Activated naive CD8-positive, alpha-beta T cell treated with anti-CD3 and anti-CD28 coated beads for 36 hours (primary cell): Measurements from ENCODE around the gene MEF2C. TPM values are rescaled to one million over a fixed set of nuclear protein-coding genes. Genes with fewer than 3 reads are reported as not detected.

Experiments
- DNase-seq: peaks from one replicate; pipeline ENCODE4 v3.0.0; 2021
- H3K27ac Mint-ChIP-seq: one replicate; pipeline ENCODE4 v1.8.0; 2022; ENCODE audit warnings: mild to moderate bottlenecking, moderate library complexity, mixed read lengths
- H3K27me3 Mint-ChIP-seq: one replicate; pipeline ENCODE4 v1.8.0; 2022; ENCODE audit warnings: mild to moderate bottlenecking, mixed read lengths
- H3K36me3 Mint-ChIP-seq: one replicate; pipeline ENCODE4 v1.8.0; 2021; ENCODE audit warnings: mild to moderate bottlenecking, mixed read lengths
- H3K4me1 Mint-ChIP-seq: one replicate; pipeline ENCODE4 v1.8.0; 2021; ENCODE audit warnings: mixed read lengths
- H3K4me3 Mint-ChIP-seq: one replicate; pipeline ENCODE4 v1.8.0; 2022; ENCODE audit warnings: mild to moderate bottlenecking, moderate library complexity, mixed read lengths
- H3K9me3 Mint-ChIP-seq: one replicate; pipeline ENCODE4 v1.8.0; 2022; ENCODE audit warnings: mixed read lengths
- total RNA-seq, 2 experiments: library from RNA; stranded (reverse); gene quantifications; one replicate each; pipeline ENCODE4 v1.2.3, GENCODE V29; 2021

Gene MEF2C
- total RNA-seq, 2 experiments from 2014 or later, result 1.5 to 2.1 TPM

- Mint-ChIP-seq H3K27me3 (peaks cover 30% of the 10 kb centered on the region), H3K9me3 (no peaks in the 10 kb centered on the region), H3K27ac (no peak overlapping the region), H3K4me1 (no peaks in the 10 kb centered on the region), H3K36me3 (no peaks in the 10 kb centered on the region), H3K4me3 (no peak overlapping the region)
- no peak for DNase-seq
These were observed 12.9 kb upstream of the MEF2C start for GRCh38 chr5:88895681-88896501.

GRCh38 chr5:88892669-88893068, 9.7 kb upstream of the MEF2C start:
- Mint-ChIP-seq H3K36me3 (no peaks in the 10 kb centered on the region), H3K9me3 (no peaks in the 10 kb centered on the region), H3K27ac (no peak overlapping the region), H3K4me1 (peaks cover 9% of the 10 kb centered on the region), H3K27me3 (peaks cover 60% of the 10 kb centered on the region), H3K4me3 (no peak overlapping the region)
- no peak for DNase-seq

GRCh38 chr5:88890070-88890781, 7.2 kb upstream of the MEF2C start:
- H3K4me1 Mint-ChIP-seq, result peaks cover 12% of the 10 kb centered on the region
- peaks cover 79% of the 10 kb centered on the region for H3K27me3 Mint-ChIP-seq
- peak overlapping the region; percentile 48 for H3K27ac Mint-ChIP-seq
- no peak overlapping the region for H3K4me3 Mint-ChIP-seq
- H3K36me3 Mint-ChIP-seq, result no peaks in the 10 kb centered on the region
- H3K9me3 Mint-ChIP-seq, result no peaks in the 10 kb centered on the region
- no peak for DNase-seq

GRCh38 chr5:88889189-88890069, 6.4 kb upstream of the MEF2C start:
- H3K9me3 Mint-ChIP-seq, result no peaks in the 10 kb centered on the region
- peak overlapping the region; percentile 42 for H3K27ac Mint-ChIP-seq
- H3K27me3 Mint-ChIP-seq, result peaks cover 87% of the 10 kb centered on the region
- no peaks in the 10 kb centered on the region for H3K36me3 Mint-ChIP-seq
- H3K4me3 Mint-ChIP-seq, result peak overlapping the region; percentile 61
- H3K4me1 Mint-ChIP-seq, result peaks cover 16% of the 10 kb centered on the region
- no peak for DNase-seq

- no peak for DNase-seq
- H3K9me3 Mint-ChIP-seq, result no peaks in the 10 kb centered on the region
- H3K4me3 Mint-ChIP-seq, result peak overlapping the region; percentile 61
- peaks cover 88% of the 10 kb centered on the region for H3K27me3 Mint-ChIP-seq
- H3K36me3 Mint-ChIP-seq, result no peaks in the 10 kb centered on the region
- no peak overlapping the region for H3K27ac Mint-ChIP-seq
- H3K4me1 Mint-ChIP-seq, result peaks cover 21% of the 10 kb centered on the region
These were observed 5.8 kb upstream of the MEF2C start for GRCh38 chr5:88888848-88889188.

GRCh38 chr5:88888291-88888690, 5.3 kb upstream of the MEF2C start:
- no peak for DNase-seq
- Mint-ChIP-seq H3K27ac (no peak overlapping the region), H3K4me1 (peaks cover 25% of the 10 kb centered on the region), H3K36me3 (no peaks in the 10 kb centered on the region), H3K27me3 (peaks cover 93% of the 10 kb centered on the region), H3K9me3 (no peaks in the 10 kb centered on the region), H3K4me3 (no peak overlapping the region)

- Mint-ChIP-seq H3K4me3 (no peak overlapping the region), H3K9me3 (no peaks in the 10 kb centered on the region), H3K27me3 (peaks cover 93% of the 10 kb centered on the region), H3K36me3 (no peaks in the 10 kb centered on the region), H3K4me1 (peaks cover 32% of the 10 kb centered on the region), H3K27ac (no peak overlapping the region)
- no peak for DNase-seq
These were observed 4.4 kb upstream of the MEF2C start for GRCh38 chr5:88887342-88887741.

- no peaks in the 10 kb centered on the region for H3K36me3 Mint-ChIP-seq
- H3K4me1 Mint-ChIP-seq, result peaks cover 35% of the 10 kb centered on the region
- H3K27me3 Mint-ChIP-seq, result peaks cover 93% of the 10 kb centered on the region
- no peak overlapping the region for H3K27ac Mint-ChIP-seq
- no peak overlapping the region for H3K4me3 Mint-ChIP-seq
- no peaks in the 10 kb centered on the region for H3K9me3 Mint-ChIP-seq
- DNase-seq, result no peak
These were observed 3.9 kb upstream of the MEF2C start for GRCh38 chr5:88886746-88887341.

GRCh38 chr5:88886252-88886651, 3.3 kb upstream of the MEF2C start:
- no peaks in the 10 kb centered on the region for H3K9me3 Mint-ChIP-seq
- peak overlapping the region; percentile 9 for H3K27ac Mint-ChIP-seq
- H3K27me3 Mint-ChIP-seq, result peaks cover 93% of the 10 kb centered on the region
- DNase-seq, result no peak
- peaks cover 37% of the 10 kb centered on the region for H3K4me1 Mint-ChIP-seq
- no peak overlapping the region for H3K4me3 Mint-ChIP-seq
- no peaks in the 10 kb centered on the region for H3K36me3 Mint-ChIP-seq

GRCh38 chr5:88885002-88885401, 2.0 kb upstream of the MEF2C start:
- H3K36me3 Mint-ChIP-seq, result no peaks in the 10 kb centered on the region
- H3K9me3 Mint-ChIP-seq, result no peaks in the 10 kb centered on the region
- peaks cover 90% of the 10 kb centered on the region for H3K27me3 Mint-ChIP-seq
- DNase-seq, result no peak
- H3K4me3 Mint-ChIP-seq, result no peak overlapping the region
- H3K27ac Mint-ChIP-seq, result no peak overlapping the region
- H3K4me1 Mint-ChIP-seq, result peaks cover 35% of the 10 kb centered on the region

- no peak for DNase-seq
- Mint-ChIP-seq H3K36me3 (no peaks in the 10 kb centered on the region), H3K27ac (no peak overlapping the region), H3K9me3 (no peaks in the 10 kb centered on the region), H3K27me3 (peaks cover 90% of the 10 kb centered on the region), H3K4me3 (peak overlapping the region; percentile 88), H3K4me1 (peaks cover 33% of the 10 kb centered on the region)
These were observed 1.6 kb upstream of the MEF2C start for GRCh38 chr5:88884608-88884877.

- Mint-ChIP-seq H3K27ac (peak overlapping the region; percentile 62), H3K27me3 (peaks cover 86% of the 10 kb centered on the region), H3K36me3 (no peaks in the 10 kb centered on the region), H3K4me1 (peaks cover 32% of the 10 kb centered on the region), H3K4me3 (peak overlapping the region; percentile 88), H3K9me3 (no peaks in the 10 kb centered on the region)
- peak; percentile 33 for DNase-seq
These were observed 1.0 kb upstream of the MEF2C start for GRCh38 chr5:88883836-88884607.

- Mint-ChIP-seq H3K27me3 (peaks cover 84% of the 10 kb centered on the region), H3K9me3 (no peaks in the 10 kb centered on the region), H3K36me3 (no peaks in the 10 kb centered on the region), H3K4me3 (peak overlapping the region; percentile 88), H3K27ac (peak overlapping the region; percentile 23), H3K4me1 (peaks cover 31% of the 10 kb centered on the region)
- no peak for DNase-seq
These were observed 527 bp downstream of the MEF2C start for GRCh38 chr5:88882276-88883038.

- no peaks in the 10 kb centered on the region for H3K36me3 Mint-ChIP-seq
- H3K27me3 Mint-ChIP-seq, result peaks cover 83% of the 10 kb centered on the region
- H3K9me3 Mint-ChIP-seq, result no peaks in the 10 kb centered on the region
- no peak for DNase-seq
- H3K4me1 Mint-ChIP-seq, result peaks cover 31% of the 10 kb centered on the region
- no peak overlapping the region for H3K27ac Mint-ChIP-seq
- H3K4me3 Mint-ChIP-seq, result no peak overlapping the region
These were observed 1.4 kb downstream of the MEF2C start for GRCh38 chr5:88881571-88881971.
